NCI-H69 (cell line): ENCODE data around the gene TMEM272.

ENCODE experiments used
- DNase-seq: peaks from one replicate; lab custom pipeline; 2025; lab: John Stamatoyannopoulos, UW

TMEM272 gene

DNA sequence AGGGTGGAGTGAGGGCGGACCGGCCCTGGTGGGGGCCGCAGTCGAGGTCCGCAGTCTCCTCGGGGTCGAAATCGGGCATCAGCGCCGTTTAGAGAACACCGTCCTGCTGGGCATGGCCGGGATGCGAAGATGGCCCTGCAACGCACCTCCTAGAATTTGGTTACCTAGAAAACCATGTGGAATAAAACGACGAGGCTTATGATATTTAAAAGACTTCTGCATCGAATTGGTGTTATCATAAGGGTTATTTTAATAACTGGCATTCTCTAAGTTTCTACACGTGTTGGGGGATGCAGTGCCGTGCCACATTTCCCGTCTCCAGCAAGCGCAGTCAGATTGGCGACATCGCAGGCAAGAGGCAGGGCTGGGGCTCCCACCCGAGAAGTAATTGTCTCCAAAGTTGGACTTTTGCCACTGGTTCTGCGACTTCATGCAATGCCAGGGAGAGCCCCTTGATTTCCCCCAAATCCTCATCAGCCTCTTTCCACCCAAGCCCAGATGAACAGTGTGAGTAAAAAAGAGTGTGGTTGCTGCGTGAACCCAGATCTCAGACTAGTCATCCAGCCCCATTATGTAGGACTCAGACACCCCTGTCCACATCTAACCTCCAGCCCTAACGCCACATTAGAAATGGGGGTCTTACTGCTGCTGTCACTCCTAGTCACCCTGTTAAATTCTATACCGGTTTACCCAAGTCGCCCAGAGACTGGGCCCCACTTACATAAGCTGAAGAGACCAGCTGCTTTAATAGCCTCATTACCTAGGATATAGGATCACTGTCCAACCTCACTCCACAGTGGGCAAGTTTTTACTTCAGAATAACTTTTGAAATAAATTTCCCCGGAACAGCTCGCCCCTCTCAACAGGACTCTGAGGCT lies 40.4 kb downstream of the TMEM272 start:
- peak; percentile 39 for DNase-seq

GRCh38 chr13:51803422-51804294 lies 41.3 kb downstream of the TMEM272 start, which contains the start of gene DHRS12:
Gene DHRS12, minus strand, starts transcription at chr13:51804163. Its CDS starts 4,504 bp downstream, at chr13:51799659.
- DNase-seq: peak; percentile 92

GRCh38 chr13:51802631-51803418 lies 42.2 kb downstream of the TMEM272 start:
- DNase-seq: peak; percentile 71

GRCh38 chr13:51801631-51802099 lies 43.3 kb downstream of the TMEM272 start:
- DNase-seq: peak; percentile 87

GRCh38 chr13:51800486-51800885 lies 44.5 kb downstream of the TMEM272 start:
- no peak for DNase-seq

GRCh38 chr13:51799261-51799660 lies 45.7 kb downstream of the TMEM272 start:
- no peak for DNase-seq

DNA sequence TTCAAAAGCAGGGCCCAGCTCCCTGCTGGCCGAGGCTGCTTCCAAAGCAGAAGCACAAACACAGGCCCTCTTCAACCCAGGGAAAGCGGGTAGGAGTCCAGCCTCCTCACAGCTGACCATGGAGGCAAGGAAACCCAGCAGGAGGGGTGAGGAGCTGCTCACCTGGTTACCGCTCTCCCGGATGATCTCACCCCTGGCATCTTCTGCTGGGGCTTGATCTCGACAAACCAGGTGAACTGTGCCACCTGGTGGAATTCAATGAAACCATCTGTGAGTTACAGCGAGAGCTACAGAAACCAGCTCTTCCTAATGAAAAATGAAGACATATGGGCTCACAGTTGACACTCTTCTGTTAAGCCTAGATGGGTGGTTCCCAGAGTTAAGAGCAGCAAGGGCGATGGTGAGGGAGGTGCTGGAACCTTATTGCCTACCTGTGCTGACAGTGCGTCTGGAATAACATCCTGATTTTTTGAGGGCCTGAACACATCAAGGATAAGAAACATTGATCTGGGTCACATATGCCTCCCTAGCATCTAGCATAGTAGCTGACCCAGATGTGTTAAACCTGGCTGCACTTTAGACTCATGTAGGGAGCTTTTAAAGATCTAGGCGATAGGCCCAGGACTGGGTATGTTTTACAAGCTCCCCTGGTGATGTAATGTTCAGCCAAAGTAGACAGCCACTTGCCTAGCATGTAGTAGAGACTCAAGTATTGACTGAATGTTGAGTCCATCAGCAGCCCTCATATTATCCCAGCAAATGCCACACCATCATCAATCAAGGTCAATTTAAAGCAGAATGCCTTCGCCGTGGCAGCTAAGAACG lies 47.1 kb downstream of the TMEM272 start:
- peak; percentile 92 for DNase-seq

- no peak for DNase-seq
Measured at GRCh38 chr13:51796546-51796945, 48.4 kb downstream of the TMEM272 start.

- DNase-seq: peak; percentile 53
Measured at GRCh38 chr13:51795419-51795818, 49.6 kb downstream of the TMEM272 start.

GRCh38 chr13:51794964-51795363 lies 50.0 kb downstream of the TMEM272 start:
- peak; percentile 84 for DNase-seq

DNA sequence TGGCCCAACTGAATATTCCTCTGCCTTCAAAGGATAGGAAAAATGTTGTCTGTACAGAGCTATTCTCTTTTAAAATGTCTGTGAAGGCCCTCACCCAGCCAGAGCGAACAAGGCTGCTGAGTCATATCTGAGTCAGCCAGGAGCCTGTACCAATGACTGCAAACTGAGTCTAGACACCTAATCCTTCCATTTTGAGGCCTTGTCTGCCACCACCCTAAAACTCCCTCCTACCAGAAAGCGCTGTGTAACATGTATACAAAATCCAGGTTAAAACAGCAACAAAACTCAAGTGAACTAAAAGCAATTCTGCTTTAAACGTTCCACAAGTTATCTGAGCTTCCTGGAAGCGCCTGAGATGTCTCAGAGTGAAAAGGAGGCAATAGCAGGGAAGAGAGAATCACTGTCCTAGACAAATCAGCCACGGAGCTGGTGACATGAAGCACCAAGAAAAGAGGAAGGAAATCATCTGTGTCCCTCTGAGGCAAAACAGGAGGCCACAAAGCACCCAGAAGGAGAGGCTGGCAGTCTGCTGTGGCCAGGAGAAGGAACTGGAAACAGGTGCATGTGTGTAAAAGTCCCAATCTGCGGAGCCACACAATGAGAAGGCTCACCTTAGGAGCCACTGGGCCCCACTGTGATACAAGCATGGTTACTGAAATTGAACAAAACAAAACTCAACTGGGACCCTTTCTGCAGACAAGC lies 51.3 kb downstream of the TMEM272 start:
- no peak for DNase-seq

DNA sequence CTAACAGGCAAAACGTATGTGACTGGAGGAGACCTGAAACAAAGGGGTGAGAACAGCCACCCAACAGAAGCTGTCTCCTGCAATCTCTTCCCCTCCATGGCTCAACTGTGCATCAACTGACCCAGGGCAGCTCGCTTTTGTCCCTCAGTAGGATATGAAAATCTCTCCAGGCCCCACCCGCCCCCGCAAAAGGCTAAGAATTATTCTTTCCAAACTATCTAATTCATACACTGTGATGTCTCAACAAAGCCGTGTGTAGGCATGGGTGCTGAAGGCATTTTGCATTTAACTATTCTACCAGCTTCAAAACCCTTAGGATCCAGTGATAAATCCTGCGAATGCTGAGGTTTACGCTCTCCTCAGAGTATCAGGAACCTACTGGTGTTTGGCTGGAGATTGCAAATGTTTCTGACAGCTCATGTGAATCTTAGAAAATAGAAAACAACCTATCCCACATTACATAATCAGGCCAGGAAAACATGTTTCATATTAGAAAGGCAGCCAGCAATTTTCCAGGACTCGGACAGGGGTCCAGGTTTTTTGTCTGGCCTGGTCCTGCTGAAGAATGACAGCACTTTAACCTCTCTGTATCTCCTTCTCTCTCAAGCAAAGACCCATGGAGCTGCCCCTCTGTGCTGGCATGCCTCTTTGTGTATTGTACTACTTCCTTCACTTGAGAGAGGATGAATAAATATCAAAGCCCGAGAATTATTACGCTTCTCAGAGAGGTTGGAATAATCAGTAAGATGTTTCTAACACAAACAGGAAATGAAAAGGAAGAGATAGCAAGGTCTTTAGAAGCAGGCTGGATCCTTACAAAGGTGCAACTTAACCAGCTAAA lies 58.3 kb downstream of the TMEM272 start:
- peak; percentile 37 for DNase-seq

DNA sequence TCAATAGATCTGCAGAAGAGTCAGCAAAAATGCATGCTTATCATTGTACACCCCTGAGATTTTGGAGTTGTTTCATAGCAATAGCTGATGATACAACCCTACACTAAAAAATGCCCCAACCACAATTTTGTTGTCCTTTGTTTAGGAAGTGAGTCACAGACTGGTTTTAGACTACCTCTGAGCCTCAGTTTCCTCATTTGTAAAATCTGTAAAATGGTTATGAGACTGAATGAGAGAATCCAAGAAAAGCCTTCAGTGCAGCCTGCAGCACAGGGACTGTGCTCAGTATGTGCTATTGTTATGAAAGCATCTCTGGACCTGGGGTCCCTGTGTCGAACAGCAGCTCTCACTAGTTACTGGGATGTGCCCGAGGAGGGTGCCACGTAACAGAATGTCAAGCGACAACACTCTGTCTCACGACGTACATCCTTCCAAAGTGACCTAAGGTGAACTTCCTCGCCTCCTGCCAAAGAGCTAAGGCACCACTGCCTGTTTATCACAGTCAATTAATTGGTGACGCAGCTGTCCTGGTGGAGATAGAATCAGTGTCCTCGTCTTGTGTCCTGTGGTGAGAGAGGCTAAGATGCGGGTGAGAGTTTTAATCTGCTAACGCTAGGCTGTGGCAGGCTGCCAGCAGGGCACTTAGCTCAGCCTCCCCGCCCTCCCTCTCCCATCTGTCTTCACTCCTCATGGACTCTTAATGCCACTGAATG lies 59.1 kb downstream of the TMEM272 start:
- peak; percentile 97 for DNase-seq

DNA sequence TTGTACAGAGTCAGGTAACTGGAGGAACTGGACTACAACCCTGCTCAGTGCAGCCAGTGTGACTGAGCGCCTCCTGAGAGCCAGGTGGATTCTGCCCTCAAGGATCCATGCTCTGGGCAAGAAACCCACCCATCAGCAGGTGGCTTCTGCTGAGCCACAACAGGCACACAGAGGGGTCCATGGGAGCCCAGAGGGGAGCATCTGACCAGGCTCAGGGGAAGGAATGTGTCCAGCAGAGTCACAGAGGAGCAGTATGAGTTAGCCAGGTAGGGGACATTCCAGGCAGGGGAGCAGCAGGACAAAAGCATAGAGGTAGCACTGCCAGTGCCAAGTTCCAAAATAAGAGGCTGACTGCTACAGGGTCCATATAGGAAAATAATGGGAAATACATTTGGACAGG lies 60.9 kb downstream of the TMEM272 start:
- DNase-seq: no peak

- DNase-seq: no peak
Measured at GRCh38 chr13:51783428-51784094, 61.4 kb downstream of the TMEM272 start.

GRCh38 chr13:51782026-51782710 lies 62.8 kb downstream of the TMEM272 start:
- no peak for DNase-seq

GRCh38 chr13:51781246-51782022 lies 63.5 kb downstream of the TMEM272 start:
- DNase-seq: peak; percentile 56
